Right lung (tissue), 5 donors: ENCODE results near the gene CEP70. TPM values are rescaled to one million over a fixed set of nuclear protein-coding genes. Genes with fewer than 3 reads are reported as not detected.
A peak's percentile ranks its signal among the peaks of the same experiment; 100 is the strongest.
"Not testable (repeated sequence)": the region's sequence is repeated elsewhere in the genome, so short reads cannot be mapped to it uniquely, and the experiment has no call there.

Source experiments
- DNase-seq, 2 donors: peaks; one replicate each; pipeline ENCODE4 v3.0.0-alpha.2; 2013
- polyA plus RNA-seq, 5 donors: library from polyadenylated mRNA; unstranded; fragments of 120-200 nt; gene quantifications; one replicate each; pipeline versions ENCODE4 v1.2.1 to v1.2.3, GENCODE V29; 2013; ENCODE audit warnings: inconsistent platforms in 1 of 5, low replicate concordance in 1 of 5; ENCODE audit not compliant: insufficient read length in 5 of 5, insufficient read depth in 1 of 5

CEP70 gene
- polyA plus RNA-seq, 5 donors, result 35.5 to 67.5 (median 61.2) TPM

DNA sequence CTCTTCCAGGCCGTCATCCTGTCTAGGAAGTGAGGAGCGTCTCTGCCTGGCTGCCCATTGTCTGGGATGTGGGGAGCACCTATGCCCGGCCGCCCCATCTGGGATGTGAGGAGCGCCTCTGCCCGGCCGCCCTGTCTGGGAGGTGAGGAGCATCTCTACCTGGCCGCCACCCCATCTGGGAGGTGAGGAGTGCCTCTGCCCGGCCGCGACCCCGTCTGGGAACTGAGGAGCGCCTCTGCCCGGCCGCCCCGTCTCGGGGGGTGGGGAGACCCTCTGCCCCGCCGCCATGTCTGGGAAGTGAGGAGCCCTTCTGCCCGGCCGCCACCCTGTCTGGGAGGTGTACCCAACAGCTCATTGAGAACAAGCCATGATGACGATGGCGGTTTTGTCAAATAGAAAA is 72.6 kb downstream of the CEP70 start:
- not testable (repeated sequence) for DNase-seq

DNA sequence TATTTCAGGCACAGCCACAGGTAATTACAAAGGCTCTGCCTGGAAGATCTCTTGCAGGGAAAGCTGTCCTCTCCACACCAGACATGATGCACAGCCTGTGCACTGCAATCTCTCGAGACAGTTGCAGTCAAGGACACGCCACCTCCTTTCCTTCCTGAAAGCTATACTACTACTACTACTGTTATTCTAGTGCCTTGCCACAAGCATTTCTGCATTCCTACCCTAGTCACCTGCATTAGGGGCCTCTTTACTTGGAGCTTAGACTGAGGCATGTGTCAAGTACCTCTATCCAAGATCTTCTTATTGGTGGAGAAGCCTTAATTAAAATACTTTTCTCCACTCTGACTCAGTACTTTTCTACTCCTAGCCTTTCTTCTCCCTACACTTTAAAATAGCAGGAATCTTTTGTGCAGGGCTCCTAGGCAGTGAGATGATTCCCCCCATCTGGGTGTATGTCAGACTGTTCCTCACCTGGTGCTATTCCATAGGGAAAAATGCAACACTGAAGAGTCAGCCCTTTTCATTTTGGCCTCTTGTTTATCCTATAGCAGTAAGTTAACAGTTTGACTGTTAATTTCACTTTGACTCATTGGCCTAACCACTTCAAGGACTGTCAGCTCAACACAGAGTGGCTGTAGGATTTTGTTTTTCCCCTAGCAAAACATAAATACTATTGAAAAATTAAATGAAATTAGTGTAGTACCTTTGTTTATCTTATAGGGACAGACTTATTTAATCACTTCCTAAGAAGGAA is 80.8 kb downstream of the CEP70 start:
- no peak for DNase-seq

DNA sequence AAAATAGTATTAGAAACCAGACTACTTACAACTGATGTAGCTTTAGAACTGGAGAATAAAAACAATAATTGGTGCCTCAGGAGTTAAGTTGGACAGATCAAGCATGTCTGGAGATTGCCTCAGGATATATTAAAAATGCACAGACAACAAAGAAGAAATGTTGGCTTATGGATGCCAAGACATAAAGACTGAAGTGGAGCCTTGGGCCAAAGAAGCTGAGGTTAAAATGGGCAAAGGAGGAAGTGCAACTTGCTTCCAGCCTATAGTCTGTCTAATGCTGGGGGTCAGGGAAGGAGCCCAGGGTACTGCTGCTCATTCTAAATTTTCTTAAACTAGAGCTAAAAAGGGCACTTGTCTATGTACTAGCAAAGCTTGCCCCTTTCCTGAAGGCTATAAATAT is 82.1 kb downstream of the CEP70 start:
- no peak for DNase-seq

DNA sequence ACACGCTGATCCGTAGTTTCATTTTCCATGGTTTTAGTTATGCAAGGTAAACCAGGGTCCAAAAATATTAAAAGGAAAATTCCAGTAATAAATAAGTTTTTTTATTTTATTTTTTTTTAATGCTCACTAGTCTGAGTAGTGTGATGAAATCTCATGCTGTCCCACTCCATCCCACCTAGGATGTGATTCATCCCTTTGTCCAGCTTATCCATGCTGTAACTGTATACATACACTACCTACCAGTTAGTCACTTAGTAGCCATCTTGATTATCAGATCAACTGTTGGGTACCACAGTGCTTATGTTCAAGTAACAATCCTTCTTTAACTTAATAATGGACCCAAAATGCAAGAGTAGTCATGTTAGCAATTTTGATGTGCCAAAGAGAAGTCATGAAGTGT is 84.5 kb downstream of the CEP70 start:
- no peak for DNase-seq

DNA sequence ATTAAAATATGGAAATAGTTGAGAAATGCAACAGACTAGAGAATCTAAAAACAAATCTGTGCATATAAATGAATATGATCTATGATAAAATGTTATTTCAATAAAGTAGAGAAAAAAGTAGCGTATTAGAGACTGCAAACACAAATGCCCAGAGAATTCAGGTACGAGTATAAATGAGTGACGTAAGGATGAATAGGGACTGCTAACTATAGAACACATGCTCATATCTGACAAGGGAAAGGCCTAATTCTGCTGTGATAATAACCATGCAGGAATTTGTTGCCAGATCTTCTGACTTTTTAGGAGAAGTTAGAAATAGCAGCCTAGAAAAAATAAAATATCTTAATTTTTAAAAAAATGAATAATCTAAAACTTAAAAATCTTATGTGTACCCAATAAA is 86.5 kb downstream of the CEP70 start:
- no peak for DNase-seq

DNA sequence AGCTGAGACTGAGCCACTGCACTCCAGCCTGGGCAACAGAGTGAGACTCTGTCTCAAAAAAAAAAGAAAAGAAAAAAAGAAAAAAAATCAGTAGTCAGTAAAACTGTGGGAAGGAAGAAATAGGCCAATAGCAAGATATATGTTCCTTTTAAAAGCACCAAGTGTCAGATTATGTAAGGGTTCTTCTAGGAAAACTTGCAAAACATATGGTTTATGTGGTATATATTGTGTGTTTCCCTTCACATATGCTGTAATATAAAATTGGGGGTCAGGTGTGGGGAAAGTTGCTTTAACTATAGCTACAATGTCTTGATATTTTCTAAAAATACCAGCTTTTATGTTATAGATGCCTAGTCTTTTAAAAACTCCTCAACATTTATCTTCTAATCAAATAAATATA is 95.1 kb downstream of the CEP70 start:
- no peak for DNase-seq

DNA sequence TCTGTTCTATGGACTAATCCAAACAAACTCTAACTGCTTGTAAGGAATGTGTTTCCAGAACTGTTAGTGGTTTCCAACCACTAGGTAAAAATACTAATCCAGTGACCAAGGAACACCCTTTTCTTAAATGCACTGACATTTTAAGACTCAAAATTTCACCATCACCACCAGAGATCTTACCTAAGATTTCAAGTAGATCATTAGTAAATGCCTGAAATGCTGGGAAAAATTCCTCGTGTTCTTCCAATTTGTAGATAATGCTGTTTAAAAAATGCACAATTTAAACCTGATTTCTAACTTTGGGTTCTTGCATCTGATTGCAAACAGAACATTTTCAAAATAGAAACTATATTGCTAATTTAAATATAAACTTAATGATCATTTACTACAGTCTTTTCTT is 96.2 kb downstream of the CEP70 start:
- no peak for DNase-seq

DNA sequence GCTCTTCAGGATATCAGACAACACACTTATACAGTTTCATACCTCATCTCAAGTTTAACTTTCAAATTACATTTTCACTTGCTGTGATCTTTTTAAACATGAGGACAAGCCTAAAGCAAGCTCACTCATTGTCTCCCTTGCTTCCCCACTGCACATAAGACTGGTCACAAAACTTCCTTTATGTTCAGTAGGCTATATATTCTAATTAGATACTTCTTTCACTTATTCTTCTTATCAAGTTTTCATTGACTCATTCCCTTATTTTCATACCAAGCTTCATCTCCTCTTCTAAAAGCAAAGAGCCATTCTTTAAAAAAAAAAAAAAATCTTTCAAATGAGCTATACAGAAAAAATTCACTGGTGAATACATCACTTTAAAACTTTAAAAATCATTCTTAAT is 97.0 kb downstream of the CEP70 start:
- DNase-seq, result no peak

DNA sequence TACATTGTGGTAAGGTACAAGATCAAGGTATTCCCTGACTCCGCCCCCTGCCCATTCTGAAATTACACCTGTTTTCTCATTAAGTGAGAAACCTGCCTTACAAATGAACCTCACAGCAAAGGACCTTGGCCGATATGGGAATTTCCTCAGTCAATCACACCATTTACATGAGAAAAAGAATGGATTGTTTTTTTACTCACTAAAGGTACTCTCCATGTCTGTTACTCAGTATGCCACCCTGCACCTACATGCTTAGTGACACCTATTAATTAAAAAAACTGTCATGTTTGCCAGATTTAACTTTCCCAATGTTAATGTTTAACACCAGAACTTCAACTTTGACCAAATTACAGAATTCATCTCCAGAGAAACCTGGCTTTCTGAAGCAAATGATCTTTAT is 97.6 kb downstream of the CEP70 start:
- no peak for DNase-seq

DNA sequence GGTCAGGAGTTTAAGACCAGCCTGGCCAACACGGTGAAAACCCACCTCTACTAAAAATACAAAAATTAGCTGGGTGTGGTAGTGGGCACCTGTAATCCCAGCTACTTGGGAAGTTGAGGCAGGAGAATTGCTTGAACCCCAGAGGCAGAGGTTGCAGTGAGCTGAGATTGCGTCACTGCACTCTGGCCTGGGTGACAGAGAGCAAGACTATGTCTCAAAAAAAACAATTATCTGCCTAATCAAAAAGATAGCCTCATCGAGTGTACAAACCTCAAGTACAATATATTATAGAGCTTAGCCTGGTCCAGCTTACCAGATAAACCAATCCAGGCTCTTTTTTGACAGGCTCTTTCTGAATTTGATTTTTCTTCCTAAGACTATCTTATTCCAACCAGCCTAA is 98.4 kb downstream of the CEP70 start:
- not testable (repeated sequence) for DNase-seq

DNA sequence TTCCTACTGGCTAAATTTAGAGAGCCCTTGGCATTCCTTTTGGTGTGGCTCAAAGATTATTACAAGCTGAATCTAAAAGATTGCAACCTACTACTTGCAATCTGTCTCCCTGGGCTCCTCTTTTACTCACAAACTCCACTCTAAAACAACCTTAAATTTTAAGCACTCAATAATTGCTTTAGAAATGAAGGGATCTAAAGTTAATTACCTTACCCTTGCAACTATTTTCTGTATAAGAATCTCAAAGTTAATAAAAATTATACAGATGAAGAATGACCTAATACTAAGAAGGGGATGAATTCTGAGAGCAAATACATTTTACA is 99.5 kb downstream of the CEP70 start:
- DNase-seq, result no peak

DNA sequence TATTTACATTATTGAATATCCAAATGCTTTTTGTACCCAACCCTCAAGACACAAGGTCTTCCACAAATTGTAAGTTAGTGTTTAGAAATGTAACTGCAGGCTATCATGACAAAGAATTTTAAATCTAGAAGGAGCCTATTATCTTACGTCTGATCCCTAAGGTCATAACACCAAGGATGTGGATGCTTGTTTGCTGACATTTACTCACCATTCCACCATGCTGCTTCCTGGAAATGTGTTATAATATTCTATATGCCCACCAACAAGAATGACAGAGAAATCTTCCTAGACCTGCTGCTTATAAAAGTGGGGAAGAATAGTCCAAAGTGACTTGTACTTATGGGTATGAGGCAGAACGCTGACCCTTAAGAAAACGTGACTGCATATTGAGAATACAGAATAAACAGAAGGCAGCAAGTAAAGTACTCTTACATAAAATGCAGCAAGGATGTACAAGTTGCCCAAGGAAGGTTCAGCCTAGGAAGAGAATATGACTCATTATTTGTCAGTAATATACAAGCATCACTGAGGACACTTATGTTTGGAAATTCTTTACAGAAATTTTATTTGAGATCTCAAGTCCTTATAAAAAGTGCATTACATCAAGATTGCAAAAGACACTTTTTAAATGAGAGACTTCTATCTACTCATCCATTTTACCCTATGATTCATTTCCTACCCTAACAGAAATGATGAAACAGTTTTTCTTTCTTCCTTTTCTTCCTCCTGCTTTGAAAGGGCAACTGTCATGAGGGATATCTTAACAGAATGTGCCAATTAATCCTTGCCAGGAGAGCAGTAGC is 100.1 kb downstream of the CEP70 start:
- DNase-seq, result no peak

DNA sequence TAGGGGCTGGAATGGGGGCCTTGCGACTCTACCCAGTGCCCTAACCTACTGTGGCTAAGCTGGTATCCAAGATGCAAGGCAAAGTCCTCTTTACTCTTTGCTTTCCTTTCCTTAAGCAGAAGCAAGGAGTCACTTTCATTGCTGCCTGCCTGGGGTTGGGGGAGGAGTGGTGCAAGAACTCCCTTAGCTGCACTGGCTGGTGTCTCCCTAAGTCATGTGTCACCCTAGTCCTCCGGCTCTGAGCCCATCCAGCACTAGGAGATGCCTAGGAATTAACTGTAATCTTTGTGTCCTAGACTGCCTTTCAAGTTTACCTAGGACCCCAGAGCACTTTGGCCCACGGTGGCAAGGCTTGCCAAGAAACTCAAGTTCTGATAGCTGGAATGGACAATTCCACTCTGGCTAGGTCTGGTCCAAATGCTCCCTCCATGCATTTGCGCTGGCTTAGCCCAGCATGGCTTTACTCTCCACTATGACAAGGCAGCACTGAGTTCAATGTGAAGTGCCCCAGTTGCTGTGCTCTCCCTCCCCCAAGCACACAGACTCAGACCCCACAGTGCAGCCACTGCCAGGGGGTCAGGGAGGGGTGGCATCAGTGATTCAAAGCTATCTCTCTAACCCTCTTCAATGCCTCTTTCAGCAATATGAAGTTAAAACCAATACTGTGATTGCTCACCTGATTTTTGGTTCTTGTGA is 100.9 kb downstream of the CEP70 start:
- DNase-seq, result no peak

DNA sequence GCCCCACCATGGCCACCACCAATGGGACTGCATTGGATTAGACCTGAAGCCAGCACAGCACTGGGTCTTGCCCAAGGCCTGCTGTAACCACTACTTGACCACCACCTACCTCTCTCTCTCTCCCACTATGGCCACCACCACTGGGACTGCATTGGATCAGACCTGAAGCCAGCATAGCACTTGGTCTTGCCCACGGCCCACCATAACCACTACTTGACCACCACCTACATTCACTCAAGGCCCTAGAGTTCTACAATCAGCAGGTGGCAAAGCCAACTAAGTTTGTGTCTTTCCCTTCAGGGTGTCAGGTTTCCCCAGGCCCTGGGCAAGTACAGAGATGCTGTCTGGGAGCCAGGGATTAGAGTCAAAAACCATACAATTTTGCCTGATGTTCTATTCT is 102.1 kb downstream of the CEP70 start:
- no peak for DNase-seq

DNA sequence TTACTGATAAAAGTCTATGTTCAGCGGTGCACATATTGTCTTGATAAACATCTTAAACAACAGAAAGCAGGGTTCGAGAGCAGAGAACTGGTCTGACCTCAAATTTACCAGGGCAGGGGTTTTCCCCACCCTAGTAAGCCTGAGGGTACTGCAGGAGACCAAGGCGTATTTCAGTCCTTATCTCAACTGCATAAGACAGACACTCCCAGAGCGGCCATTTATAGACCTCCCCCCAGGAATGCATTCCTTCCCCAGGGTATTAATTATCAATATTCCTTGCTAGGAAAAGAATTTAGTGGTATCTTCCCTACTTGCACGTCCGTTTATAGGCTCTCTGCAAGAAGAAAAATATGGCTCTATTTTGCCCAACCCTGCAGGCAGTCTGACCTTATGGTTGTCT is 107.5 kb downstream of the CEP70 start:
- DNase-seq, result not testable (repeated sequence)

DNA sequence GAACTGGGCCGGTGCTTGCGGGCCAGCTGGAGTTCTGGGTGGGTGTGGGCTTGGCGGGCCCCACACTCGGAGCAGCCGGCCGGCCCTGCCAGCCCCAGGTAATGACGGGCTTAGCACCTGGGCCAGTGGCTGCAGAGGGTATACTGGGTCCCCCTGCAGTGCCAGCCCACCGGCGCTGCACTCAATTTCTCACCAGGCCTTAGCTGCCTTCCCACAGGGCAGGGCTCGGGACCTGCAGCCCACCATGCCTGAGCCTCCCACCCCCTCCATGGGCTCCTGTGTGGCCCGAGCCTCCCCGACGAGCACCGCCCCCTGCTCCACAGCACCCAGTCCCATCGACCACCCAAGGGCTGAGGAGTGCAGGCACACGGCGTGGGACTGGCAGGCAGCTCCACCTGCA is 109.4 kb downstream of the CEP70 start:
- DNase-seq, result not testable (repeated sequence)

DNA sequence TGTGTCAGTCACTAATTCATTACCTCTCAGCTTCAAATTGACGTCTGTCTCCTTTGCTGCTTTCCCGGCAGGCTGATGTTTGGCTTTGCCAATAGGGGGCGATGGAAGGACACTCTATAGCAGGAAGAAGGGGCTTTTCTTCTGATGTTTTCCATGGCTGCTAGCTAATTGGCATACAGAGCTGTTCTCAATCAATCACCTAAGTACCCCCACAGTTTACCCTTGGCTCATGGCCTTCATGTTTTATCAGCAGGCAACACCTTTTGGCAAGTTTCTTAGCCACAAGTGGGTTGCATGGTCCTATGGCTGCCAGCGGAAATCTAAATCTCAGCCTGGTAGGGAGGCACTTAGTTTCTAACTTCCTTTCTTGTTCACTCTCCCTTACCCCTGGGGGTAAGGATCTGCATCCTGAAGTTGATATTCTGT is 114.6 kb downstream of the CEP70 start:
- DNase-seq, result no peak

DNA sequence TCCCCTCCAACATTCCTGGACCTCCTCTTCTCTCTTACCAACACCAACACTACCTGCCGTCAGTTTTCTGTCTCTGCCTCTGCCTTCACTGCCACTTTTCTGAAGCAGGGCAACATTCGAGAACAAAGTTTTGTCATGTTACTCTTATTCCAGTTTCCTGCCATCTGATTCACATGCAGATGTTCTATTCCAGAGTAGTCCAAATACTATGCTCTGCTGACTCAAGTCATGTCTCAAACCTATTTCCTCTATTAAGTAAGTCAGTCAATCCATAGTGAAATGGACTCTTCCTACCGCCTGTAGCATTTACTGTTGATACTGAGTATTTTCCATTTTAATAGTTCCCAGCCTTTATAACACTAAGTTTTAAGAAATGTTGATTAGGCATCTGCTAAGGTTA is 116.3 kb downstream of the CEP70 start:
- no peak for DNase-seq

DNA sequence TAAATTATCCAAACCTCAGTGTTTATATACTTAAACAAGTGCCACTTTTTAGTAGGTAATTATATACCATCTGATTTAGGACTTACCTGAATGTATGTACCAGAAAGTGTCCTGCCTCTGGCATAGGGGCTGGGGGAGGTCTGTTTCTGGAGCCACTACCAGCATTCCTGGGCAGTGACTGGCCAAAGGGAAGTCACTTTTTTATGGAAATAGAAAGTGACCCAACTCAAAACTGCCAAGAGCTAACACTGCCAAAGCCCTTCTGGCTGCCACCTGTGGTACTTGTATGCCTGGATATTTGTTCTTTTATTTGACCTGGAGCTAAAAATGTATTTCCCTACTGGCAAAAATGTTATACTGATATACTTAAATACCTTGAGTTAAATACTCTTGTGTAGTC is 116.9 kb downstream of the CEP70 start:
- no peak for DNase-seq

DNA sequence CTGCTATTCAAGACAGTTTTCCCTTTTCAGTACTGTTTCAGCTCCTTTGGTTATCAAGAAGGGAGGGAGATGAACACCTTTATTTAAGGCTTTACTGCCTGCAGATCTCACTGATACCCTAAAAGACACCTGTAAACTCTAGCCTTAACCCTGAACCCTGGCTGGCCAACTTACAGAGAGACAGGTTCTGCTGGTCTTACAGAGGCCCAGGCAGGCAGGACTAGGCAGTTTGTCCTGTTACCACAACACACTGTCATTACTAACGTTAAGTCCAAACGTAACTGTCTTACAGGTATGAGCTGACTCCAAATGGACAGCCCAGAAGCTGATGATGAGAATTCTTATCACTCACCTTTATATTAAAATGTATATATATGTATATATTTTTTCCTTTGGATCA is 117.5 kb downstream of the CEP70 start:
- DNase-seq, result no peak

DNA sequence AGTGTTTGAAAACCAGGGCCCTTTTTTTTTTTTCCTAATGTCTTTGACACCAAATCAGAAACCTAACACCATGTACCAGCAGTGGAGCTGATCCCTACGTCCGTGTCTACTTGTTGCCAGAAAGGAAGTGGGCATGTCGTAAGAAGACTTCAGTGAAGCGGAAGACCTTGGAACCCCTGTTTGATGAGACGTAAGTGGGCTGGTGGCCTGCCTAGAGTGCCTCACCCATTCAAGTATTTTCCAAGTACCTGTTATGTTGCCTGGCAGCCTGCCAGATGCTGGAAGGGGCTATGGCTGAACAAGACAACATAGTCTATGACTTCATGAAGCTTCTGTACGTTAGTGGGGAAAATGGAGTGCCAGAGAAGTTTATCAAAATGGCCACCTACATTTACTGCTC is 119.9 kb downstream of the CEP70 start:
- DNase-seq, result peak; percentile 64 to 68

DNA sequence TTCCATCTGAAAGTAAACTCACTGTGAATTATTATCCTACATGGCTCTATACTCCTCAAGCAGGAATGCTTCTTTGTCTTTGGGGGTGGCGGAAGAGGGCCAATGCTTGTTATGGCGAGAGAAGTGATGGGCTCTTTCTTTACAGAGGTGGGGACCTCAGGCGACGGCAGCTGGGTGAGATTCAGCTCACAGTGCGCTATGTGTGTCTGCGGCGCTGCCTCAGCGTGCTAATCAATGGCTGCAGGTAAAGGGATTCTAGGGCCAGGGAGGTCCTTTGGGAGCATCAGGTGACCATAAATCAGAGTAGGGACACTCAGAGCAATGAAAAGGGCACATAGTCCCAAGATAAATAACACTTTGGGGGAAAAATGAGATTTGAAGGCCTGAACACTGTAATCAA is 120.7 kb downstream of the CEP70 start:
- DNase-seq, result no peak
